HepG2 (cell line): ENCODE results near the gene DNASE2. TPM values are rescaled to one million over a fixed set of nuclear protein-coding genes. Genes with fewer than 3 reads are reported as not detected.
A peak's percentile ranks its signal among the peaks of the same experiment; 100 is the strongest.

Experiments
- CHCHD3 ChIP-seq: sonication (generic); formaldehyde crosslinking; IDR thresholded peaks from 2 replicates; pipeline ENCODE4 v1.8.0; 2022; ENCODE audit warnings: mild to moderate bottlenecking, missing genetic modification reagents, moderate library complexity
- DMAP1 ChIP-seq: IDR thresholded peaks from 2 replicates; pipeline ENCODE4 v1.6.1; 2016
- HMG20A ChIP-seq: IDR thresholded peaks from 2 replicates; pipeline ENCODE4 v1.6.1; 2016; ENCODE audit warnings: borderline replicate concordance
- HNF4A ChIP-seq: sonication (generic); formaldehyde crosslinking; IDR thresholded peaks from 2 replicates; pipeline ENCODE4 v1.4.0; 2020; ENCODE audit warnings: missing genetic modification reagents
- KDM2A ChIP-seq: sonication (generic); formaldehyde crosslinking; IDR thresholded peaks from 2 replicates; pipeline ENCODE4 v1.4.0; 2020; ENCODE audit warnings: low read depth, missing genetic modification reagents, borderline replicate concordance
- KLF6 ChIP-seq: IDR thresholded peaks from 2 replicates; pipeline ENCODE4 v1.8.0; 2016; ENCODE audit warnings: missing biosample characterization, missing genetic modification reagents
- NPAS2 ChIP-seq: sonication (generic); formaldehyde crosslinking; IDR thresholded peaks from 2 replicates; pipeline ENCODE4 v1.8.0; 2022; ENCODE audit warnings: mild to moderate bottlenecking, missing genetic modification reagents, borderline replicate concordance
- SMYD3 ChIP-seq: sonication (generic); formaldehyde crosslinking; IDR thresholded peaks from 2 replicates; pipeline ENCODE4 v1.8.1; 2023; ENCODE audit warnings: mild to moderate bottlenecking, missing genetic modification reagents
- SNAPC4 ChIP-seq: sonication (generic); formaldehyde crosslinking; IDR thresholded peaks from 2 replicates; pipeline ENCODE4 v1.4.0; 2020; ENCODE audit warnings: mild to moderate bottlenecking, missing genetic modification reagents
- SPEN ChIP-seq: sonication (generic); formaldehyde crosslinking; IDR thresholded peaks from 2 replicates; pipeline ENCODE4 v1.5.1; 2020; ENCODE audit warnings: low read depth, mild to moderate bottlenecking, missing genetic modification reagents
- ZBTB20 ChIP-seq: sonication (generic); formaldehyde crosslinking; IDR thresholded peaks from 2 replicates; pipeline ENCODE4 v1.8.1; 2023; ENCODE audit warnings: missing genetic modification reagents, low read depth, mild to moderate bottlenecking, borderline replicate concordance
- ZBTB3 ChIP-seq: sonication (generic); formaldehyde crosslinking; IDR thresholded peaks from 2 replicates; pipeline ENCODE4 v1.4.0; 2020; ENCODE audit warnings: low read depth, mild to moderate bottlenecking, moderate library complexity, missing genetic modification reagents, borderline replicate concordance
- ZEB1 ChIP-seq: IDR thresholded peaks from 2 replicates; pipeline ENCODE4 v1.6.1; 2012; ENCODE audit warnings: mild to moderate bottlenecking, low read depth, inconsistent platforms; ENCODE audit not compliant: insufficient replicate concordance
- ZFP36L1 ChIP-seq: sonication (generic); formaldehyde crosslinking; IDR thresholded peaks from 2 replicates; pipeline ENCODE4 v1.8.0; 2022; ENCODE audit warnings: mild to moderate bottlenecking, missing genetic modification reagents, moderate library complexity
- ZNF30 ChIP-seq: sonication (generic); formaldehyde crosslinking; IDR thresholded peaks from 2 replicates; pipeline ENCODE4 v1.5.0; 2020; ENCODE audit warnings: mild to moderate bottlenecking, missing genetic modification reagents
- ZNF337 ChIP-seq: sonication (generic); formaldehyde crosslinking; IDR thresholded peaks from 2 replicates; pipeline ENCODE4 v1.5.1; 2020; ENCODE audit warnings: missing genetic modification reagents, low read depth, mild to moderate bottlenecking, borderline replicate concordance
- ZNF354B ChIP-seq: sonication (generic); formaldehyde crosslinking; IDR thresholded peaks from 2 replicates; pipeline ENCODE4 v1.8.0; 2022; ENCODE audit warnings: mild to moderate bottlenecking, missing genetic modification reagents
- ZNF484 ChIP-seq: sonication (generic); formaldehyde crosslinking; IDR thresholded peaks from 2 replicates; pipeline ENCODE4 v1.5.1; 2020; ENCODE audit warnings: mild to moderate bottlenecking, low read depth, missing genetic modification reagents, borderline replicate concordance
- ZNF501 ChIP-seq: sonication (generic); formaldehyde crosslinking; IDR thresholded peaks from 2 replicates; pipeline ENCODE4 v1.5.1; 2020; ENCODE audit warnings: mild to moderate bottlenecking, moderate library complexity, missing genetic modification reagents
- ZNF563 ChIP-seq: sonication (generic); formaldehyde crosslinking; IDR thresholded peaks from 2 replicates; pipeline ENCODE4 v1.8.0; 2022; ENCODE audit warnings: mild to moderate bottlenecking, moderate library complexity, missing genetic modification reagents
- ZNF567 ChIP-seq: sonication (generic); formaldehyde crosslinking; IDR thresholded peaks from 2 replicates; pipeline ENCODE4 v1.8.1; 2023; ENCODE audit warnings: mild to moderate bottlenecking, missing genetic modification reagents, borderline replicate concordance
- ZNF616 ChIP-seq: sonication (generic); formaldehyde crosslinking; IDR thresholded peaks from 2 replicates; pipeline ENCODE4 v1.5.0; 2020; ENCODE audit warnings: low read depth, mild to moderate bottlenecking, missing genetic modification reagents
- ZNF670 ChIP-seq: sonication (generic); formaldehyde crosslinking; IDR thresholded peaks from 2 replicates; pipeline ENCODE4 v1.8.0; 2022; ENCODE audit warnings: mild to moderate bottlenecking, missing genetic modification reagents, borderline replicate concordance
- ZSCAN20 ChIP-seq: sonication (generic); formaldehyde crosslinking; IDR thresholded peaks from 2 replicates; pipeline ENCODE4 v1.4.0; 2020; ENCODE audit warnings: missing genetic modification reagents, mild to moderate bottlenecking, borderline replicate concordance
- polyA plus RNA-seq, 8 experiments: library from polyadenylated mRNA; depleted of rRNA in 3 of 8; stranded (reverse) in 7 of 8; unstranded in 1 of 8; fragments of >200 nt; fragmentation: Illumina TruSeq in 4 of 8; extraction: Trizol in 4 of 8; gene quantifications; 2 replicates each; pipeline versions ENCODE4 v1.2.1 to v1.2.3, GENCODE V29; 2011 to 2016; ENCODE audit warnings: low read depth in 4 of 8, missing spikeins in 1 of 8, mixed read lengths in 1 of 8; ENCODE audit not compliant: insufficient read depth in 1 of 8
- total RNA-seq, 5 experiments: library from RNA; depleted of rRNA; stranded (reverse); fragments of >200 nt; fragmentation: Illumina TruSeq; extraction: Trizol; gene quantifications; 2 replicates each; pipeline ENCODE4 v1.2.3, GENCODE V29; 2016; ENCODE audit warnings: low read depth in 1 of 5

Gene DNASE2
- total and polyA plus RNA-seq, 2 of the 13 experiments (the other 11 are each of a cell fraction or from before 2014, with no cell fraction given), result 7.5 to 16.2 TPM

DNA sequence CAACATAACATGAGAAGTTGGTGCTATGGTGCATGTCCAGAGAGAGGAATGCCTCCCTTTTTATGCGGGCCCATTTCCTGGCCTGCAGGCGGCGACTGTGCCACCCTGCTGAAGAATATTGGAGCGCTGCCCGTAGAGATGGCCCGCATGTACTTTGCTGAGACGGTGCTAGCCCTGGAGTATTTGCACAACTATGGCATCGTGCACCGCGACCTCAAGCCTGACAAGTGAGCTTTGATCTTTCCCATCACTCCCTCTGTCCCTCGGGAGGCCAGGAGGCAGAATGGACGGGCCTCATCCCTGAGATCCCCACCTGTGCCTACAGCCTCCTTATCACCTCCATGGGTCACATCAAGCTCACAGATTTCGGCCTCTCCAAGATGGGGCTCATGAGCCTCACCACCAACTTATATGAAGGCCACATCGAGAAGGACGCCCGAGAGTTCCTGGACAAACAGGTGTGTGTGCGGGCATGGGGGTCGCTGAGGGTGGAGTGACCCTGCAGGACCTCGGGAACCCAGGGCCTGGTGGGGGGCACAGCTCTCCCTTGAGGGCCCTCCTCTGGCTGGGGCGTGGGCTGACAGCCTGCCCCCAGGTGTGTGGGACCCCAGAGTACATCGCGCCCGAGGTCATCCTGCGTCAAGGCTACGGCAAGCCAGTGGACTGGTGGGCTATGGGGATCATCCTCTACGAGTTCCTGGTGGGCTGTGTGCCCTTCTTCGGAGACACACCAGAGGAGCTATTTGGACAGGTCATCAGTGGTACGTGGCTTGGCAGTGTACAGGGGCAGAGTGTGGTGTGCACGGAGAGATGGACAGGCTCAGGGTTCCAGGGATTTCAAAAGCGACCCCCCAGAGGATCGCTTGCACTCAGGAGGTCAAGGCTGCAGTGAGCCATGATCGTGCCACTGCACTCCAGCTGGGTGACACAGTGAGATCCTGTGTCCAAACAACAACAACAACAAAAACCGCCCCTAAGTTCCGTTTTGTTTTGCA, 16.2 kb downstream of the DNASE2 start (continued):
- TF ChIP-seq KDM2A, result peak; percentile 50; the same call in 1 of the 2 replicates
- no peak for TF ChIP-seq ZNF616 (CRISPR knock-in tag)
- TF ChIP-seq ZEB1, result no peak
- no peak for TF ChIP-seq DMAP1
- no peak for TF ChIP-seq NPAS2 (CRISPR knock-in tag)
- TF ChIP-seq ZNF30 (CRISPR knock-in tag), result no peak
- TF ChIP-seq HNF4A, result peak; percentile 95
- no peak for TF ChIP-seq ZSCAN20 (CRISPR knock-in tag)
- TF ChIP-seq ZNF670 (CRISPR knock-in tag), result no peak; the same call in 1 of the 2 replicates
- TF ChIP-seq SPEN, result 0 out of 2 replicates have a peak, but pooled peaks have one; percentile 53
- no peak for TF ChIP-seq ZBTB20 (CRISPR knock-in tag)
- TF ChIP-seq SNAPC4 (CRISPR knock-in tag), result no peak
- peak; percentile 35; the same call in 1 of the 2 replicates for TF ChIP-seq HMG20A (CRISPR knock-in tag)
- no peak for TF ChIP-seq ZNF501
- no peak for TF ChIP-seq KLF6
- no peak for TF ChIP-seq ZNF563
- no peak for TF ChIP-seq ZFP36L1 (CRISPR knock-in tag)
- TF ChIP-seq ZNF484 (CRISPR knock-in tag), result no peak
- no peak for TF ChIP-seq ZNF567 (CRISPR knock-in tag)
- no peak for TF ChIP-seq ZNF354B (CRISPR knock-in tag)
- TF ChIP-seq CHCHD3, result no peak
- no peak for TF ChIP-seq SMYD3 (CRISPR knock-in tag)
- no peak for TF ChIP-seq ZBTB3 (CRISPR knock-in tag)
- TF ChIP-seq ZNF337 (CRISPR knock-in tag), result no peak
